GM12878 (cell line): ENCODE data around the gene CRYBB2. TPM values are rescaled to one million over a fixed set of nuclear protein-coding genes. Genes with fewer than 3 reads are reported as not detected.

Experiments
- ATAC-seq: fragments of 200-7000 bp; cut with Tn5 transposase; 3 replicates; pipeline ENCODE4 v1.9.1; 2020; ENCODE audit warnings: mild to moderate bottlenecking, moderate library complexity
- BruUV-seq: library from RNA; stranded (reverse); fragments of 400-500 nt; replicated peaks from 2 replicates; lab custom pipeline; 2021; lab: Mats Ljungman, UMichigan
- CTCF ChIA-PET: fragments of 300-600 bp; sonication (Branson Sonifier 250); formaldehyde crosslinking; extraction: SDS; loops from one replicate; lab custom pipeline; 2021; ENCODE audit warnings: inconsistent platforms; lab: Yijun Ruan, JAX
- POLR2A ChIA-PET: fragments of 350-600 bp; formaldehyde crosslinking; extraction: SDS; loops from one replicate; lab custom pipeline; 2021; ENCODE audit warnings: inconsistent platforms; lab: Charles Lee
- RAD21 ChIA-PET: fragments of 300-600 bp; sonication (Branson Sonifier 250); formaldehyde crosslinking; loops from one replicate; lab custom pipeline; 2023; ENCODE audit warnings: antibody characterized with exemption; ENCODE audit not compliant: unreplicated experiment; lab: Charles Lee
- SMC1A ChIA-PET: fragments of 300-600 bp; sonication (Branson Sonifier 250); formaldehyde crosslinking; loops from one replicate; lab custom pipeline; 2023; ENCODE audit not compliant: unreplicated experiment, uncharacterized antibody; lab: Charles Lee
- DNase-seq: peaks from one replicate; pipeline ENCODE4 v3.0.0-alpha.2; 2011; ENCODE audit warnings: low read depth, low spot score
- FAIRE-seq: peaks from 3 replicates; lab custom pipeline; 2011; peaks lifted over from hg19 to GRCh38; lab: Jason Lieb, UNC
- H2AFZ ChIP-seq: 2 replicates; pipeline ENCODE4 v1.6.0; 2011; ENCODE audit warnings: low read depth, low read length, control low read depth; ENCODE audit not compliant: control insufficient read depth
- H3K27ac ChIP-seq: 2 replicates; pipeline ENCODE4 v1.5.1; 2011; ENCODE audit warnings: control low read depth; ENCODE audit not compliant: control insufficient read depth, insufficient read depth
- H3K27me3 ChIP-seq, 2 experiments: replicated peaks in 1 of 2; 2 replicates each; pipeline versions ENCODE4 v1.6.0 to v1.6.1; 2011; ENCODE audit warnings: low read length in 1 of 2; ENCODE audit not compliant: control insufficient read depth in 2 of 2, insufficient read depth in 2 of 2
- H3K36me3 ChIP-seq, 2 experiments: 2 replicates each; pipeline ENCODE4 v1.5.1; 2011; ENCODE audit warnings: low read length in 1 of 2; ENCODE audit not compliant: control insufficient read depth in 2 of 2, insufficient read depth in 2 of 2
- H3K4me1 ChIP-seq: 2 replicates; pipeline ENCODE4 v1.6.1; 2011; ENCODE audit warnings: mild to moderate bottlenecking, low read length, moderate library complexity, mixed read lengths; ENCODE audit not compliant: control insufficient read depth, insufficient read depth
- H3K4me2 ChIP-seq: 2 replicates; pipeline ENCODE4 v1.6.0; 2011; ENCODE audit warnings: control low read depth; ENCODE audit not compliant: control insufficient read depth, insufficient read depth
- H3K4me3 ChIP-seq: fragments of 200-600 bp; sonication (generic); 2 replicates; pipeline ENCODE4 v1.5.1; 2016
- H3K79me2 ChIP-seq: 2 replicates; pipeline ENCODE4 v1.6.0; 2011; ENCODE audit warnings: low read length; ENCODE audit not compliant: control insufficient read depth, insufficient read depth
- H3K9ac ChIP-seq: 2 replicates; pipeline ENCODE4 v1.8.0; 2011; ENCODE audit warnings: low read length, control low read depth, mixed read lengths; ENCODE audit not compliant: control insufficient read depth, insufficient read depth
- H3K9me3 ChIP-seq: replicated peaks from 3 replicates; pipeline ENCODE4 v1.5.1; 2011; ENCODE audit warnings: mild to moderate bottlenecking, low read length; ENCODE audit not compliant: control insufficient read depth, insufficient read depth
- H4K20me1 ChIP-seq: 2 replicates; pipeline ENCODE4 v1.6.0; 2011; ENCODE audit not compliant: control insufficient read depth, insufficient read depth
- BMI1 ChIP-seq: fragments of 450-650 bp; IDR thresholded peaks from 2 replicates; pipeline ENCODE4 v1.6.1; 2016; ENCODE audit warnings: mild to moderate bottlenecking, moderate library complexity, borderline replicate concordance
- CEBPB ChIP-seq, 2 experiments: fragments of 150-350 bp in 1 of 2; IDR thresholded peaks; 2 replicates each; pipeline ENCODE4 v1.6.1; 2012 to 2014; ENCODE audit warnings: low read depth in 2 of 2, low read length in 2 of 2, borderline replicate concordance in 1 of 2, inconsistent platforms in 1 of 2
- FOS ChIP-seq: IDR thresholded peaks from 3 replicates; pipeline ENCODE4 v1.6.1; 2011; ENCODE audit warnings: borderline replicate concordance; ENCODE audit not compliant: insufficient read length; ENCODE audit errors: extremely low read depth
- FOXK2 ChIP-seq: fragments of 450-650 bp; IDR thresholded peaks from 2 replicates; pipeline ENCODE4 v1.6.1; 2017; ENCODE audit warnings: mild to moderate bottlenecking, moderate library complexity
- GATAD2B ChIP-seq: fragments of 450-650 bp; conservative IDR thresholded peaks from 2 replicates; pipeline ENCODE4 v1.6.1; 2017; ENCODE audit warnings: low read depth, mild to moderate bottlenecking, moderate library complexity
- IRF3 ChIP-seq: fragments of 450-650 bp; IDR thresholded peaks from 2 replicates; pipeline ENCODE4 v1.6.1; 2014; ENCODE audit warnings: mild to moderate bottlenecking
- LARP7 ChIP-seq: fragments of 450-650 bp; IDR thresholded peaks from 2 replicates; pipeline ENCODE4 v1.6.1; 2017; ENCODE audit warnings: mild to moderate bottlenecking
- MEF2B ChIP-seq: fragments of 450-650 bp; IDR thresholded peaks from 2 replicates; pipeline ENCODE4 v1.6.1; 2018; ENCODE audit warnings: mild to moderate bottlenecking, moderate library complexity; ENCODE audit not compliant: partially characterized antibody, poor library complexity, severe bottlenecking
- NFYB ChIP-seq: IDR thresholded peaks from 2 replicates; pipeline ENCODE4 v1.6.1; 2011; ENCODE audit warnings: low read depth, mild to moderate bottlenecking, low read length, improper control_type of control experiment, moderate library complexity; ENCODE audit not compliant: insufficient read depth
- NR2C1 ChIP-seq: fragments of 450-650 bp; IDR thresholded peaks from 2 replicates; pipeline ENCODE4 v1.6.1; 2017; ENCODE audit warnings: antibody characterized with exemption, mild to moderate bottlenecking, moderate library complexity
- PML ChIP-seq: IDR thresholded peaks from 2 replicates; pipeline ENCODE4 v1.6.1; 2012; ENCODE audit warnings: low read length, inconsistent platforms
- POLR2A ChIP-seq: IDR thresholded peaks from 2 replicates; pipeline ENCODE4 v1.6.1; 2011; ENCODE audit warnings: low read depth, mild to moderate bottlenecking, low read length
- POU2F2 ChIP-seq: IDR thresholded peaks from 3 replicates; pipeline ENCODE4 v1.6.1; 2011; ENCODE audit warnings: low read depth, mild to moderate bottlenecking, low read length, borderline replicate concordance
- RCOR1 ChIP-seq: conservative IDR thresholded peaks from 2 replicates; pipeline ENCODE4 v1.6.1; 2012; ENCODE audit warnings: low read depth, low read length, improper control_type of control experiment
- SKIL ChIP-seq: fragments of 450-650 bp; IDR thresholded peaks from 2 replicates; pipeline ENCODE4 v1.6.1; 2017; ENCODE audit warnings: mild to moderate bottlenecking, low read depth, inconsistent platforms; ENCODE audit not compliant: poor library complexity, severe bottlenecking
- SMAD5 ChIP-seq: IDR thresholded peaks from 2 replicates; pipeline ENCODE4 v1.6.1; 2016; ENCODE audit warnings: antibody characterized with exemption, low read depth
- SP1 ChIP-seq: IDR thresholded peaks from one replicate; pipeline ENCODE4 v1.6.1; 2011; ENCODE audit warnings: low read depth, low read length
- STAT1 ChIP-seq: fragments of 450-650 bp; conservative IDR thresholded peaks from 2 replicates; pipeline ENCODE4 v1.6.1; 2014; ENCODE audit warnings: antibody characterized with exemption, mild to moderate bottlenecking
- ZZZ3 ChIP-seq: IDR thresholded peaks from 2 replicates; pipeline ENCODE4 v1.6.1; 2011; ENCODE audit warnings: low read depth; ENCODE audit not compliant: control insufficient read depth, insufficient read length
- WGBS: methylation state at CpG from one replicate; pipeline ENCODE4 v1.1.6; 2016; ENCODE audit warnings: low lambda C conversion rate; ENCODE audit not compliant: insufficient replicate concordance, insufficient coverage; ENCODE audit errors: missing lambda C conversion rate; 5-methylcytosine and 5-hydroxymethylcytosine counted together
- in situ Hi-C: fragments of 300-500 bp; cut with MboI; formaldehyde crosslinking; loops from 9 replicates; pipeline ENCODE4 v1.14.3; 2018; ENCODE audit warnings: mixed read lengths
- intact Hi-C: fragments of 100-400 bp; cut with micrococcal nuclease; formaldehyde crosslinking; loops from one replicate; pipeline ENCODE4 v1.14.2; 2022; ENCODE audit not compliant: unreplicated experiment
- polyA plus RNA-seq, 11 experiments: library from polyadenylated mRNA; depleted of rRNA in 4 of 11; unstranded in 6 of 11; stranded (reverse) in 5 of 11; fragments of >200 nt; fragmentation: Nextera tagmentation in 4 of 11; fragmentation: Illumina TruSeq in 1 of 11; extraction: Ambion mirVana in 4 of 11; extraction: Trizol in 1 of 11; gene quantifications; 1 replicate in 1 of 11; 2 replicates in 10 of 11; pipeline versions ENCODE4 v1.2.1 to v1.2.3, GENCODE V29; 2011 to 2016; ENCODE audit warnings: inconsistent platforms in 2 of 11, missing spikeins in 2 of 11, low read depth in 1 of 11
- total RNA-seq, 4 experiments: library from RNA; depleted of rRNA in 3 of 4; stranded (reverse); fragments of >200 nt in 3 of 4; fragmentation: Illumina TruSeq in 1 of 4; extraction: Trizol in 1 of 4; gene quantifications; 2 replicates each; pipeline versions ENCODE4 v1.2.1 to v1.2.3, GENCODE V29; 2013 to 2021
- TF ChIP-seq, protein P1 (sequence below): IDR thresholded peaks from 2 replicates; pipeline ENCODE4 v1.6.1; 2011; ENCODE audit warnings: low read depth, mild to moderate bottlenecking, low read length, moderate library complexity, borderline replicate concordance; ENCODE audit errors: extremely low read depth

The CRYBB2 gene
- total and polyA plus RNA-seq, 10 of the 15 experiments (the other 5 are each of a cell fraction or from before 2014, with no cell fraction given) = not detected

DNA sequence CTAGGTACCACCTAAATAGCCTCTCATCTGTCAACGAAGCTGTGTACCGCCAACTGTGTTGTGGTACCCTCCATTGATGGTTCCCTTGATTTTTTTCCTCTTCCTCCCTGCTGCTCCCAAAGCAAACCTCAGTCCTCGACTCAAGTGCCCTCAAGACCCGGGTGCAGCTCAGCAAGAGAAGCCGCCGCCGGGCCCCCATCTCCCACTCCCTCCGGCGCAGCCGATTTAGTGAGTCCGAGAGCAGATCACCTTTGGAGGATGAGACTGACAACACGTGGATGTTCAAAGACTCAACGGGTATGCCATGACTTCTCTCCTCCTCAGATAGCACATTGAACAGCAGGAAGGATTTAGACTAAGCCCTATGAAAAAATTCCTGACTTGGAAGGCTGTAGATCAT lies 42.2 kb upstream of the CRYBB2 start (continued):
- TF ChIP-seq MEF2B (no peak), SMAD5 (no peak)

DNA sequence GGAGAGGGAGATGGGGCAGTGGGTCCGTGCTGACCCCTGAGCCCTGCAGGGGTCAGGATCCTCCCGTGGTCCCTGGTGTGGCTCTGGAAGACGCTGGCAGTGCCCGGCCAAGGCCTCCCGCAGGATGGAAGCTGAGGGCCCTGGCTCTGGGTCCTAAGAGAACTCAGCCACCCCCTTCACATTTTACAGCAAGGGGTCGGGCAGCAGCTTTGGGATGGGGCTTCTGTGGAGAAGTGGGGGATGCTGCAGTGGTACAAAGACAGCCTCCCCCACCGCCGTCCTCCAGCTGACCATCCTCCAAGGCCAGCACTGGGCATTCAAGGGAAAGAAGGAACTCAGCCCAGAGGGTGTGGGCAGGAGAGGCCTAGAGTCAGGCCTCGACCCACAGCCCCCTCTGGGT lies 41.5 kb upstream of the CRYBB2 start:
- intact Hi-C loops = no loop called here
- H3K9ac ChIP-seq = no peak overlapping the region
- BruUV-seq = no TSS peak
- no peaks in the 10 kb centered on the region; the same call in 2 of the 3 replicates for H3K9me3 ChIP-seq
- no peaks in the 10 kb centered on the region for H4K20me1 ChIP-seq
- 29% methylated on average over 9 of the region's 9 CpGs for WGBS
- TF ChIP-seq FOXK2 (no peak), CEBPB (IDR thresholded peaks at IDR 0.05; ENCODE audit: borderline replicate concordance in 1 of 2, low read depth in 2 of 2, low read length in 2 of 2) (no peak), IRF3 (no peak), SP1 (no peak), FOS (no peak), SKIL (no peak), GATAD2B (no peak), PML (no peak), ZZZ3 (no peak), NR2C1 (no peak), LARP7 (no peak), STAT1 (no peak), BMI1 (no peak), POLR2A (no peak), POU2F2 (no peak), RCOR1 (no peak), NFYB (no peak)
- TF ChIP-seq, protein P1, sequence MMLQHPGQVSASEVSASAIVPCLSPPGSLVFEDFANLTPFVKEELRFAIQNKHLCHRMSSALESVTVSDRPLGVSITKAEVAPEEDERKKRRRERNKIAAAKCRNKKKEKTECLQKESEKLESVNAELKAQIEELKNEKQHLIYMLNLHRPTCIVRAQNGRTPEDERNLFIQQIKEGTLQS = no peak
- no peaks in the 10 kb centered on the region for H3K4me1 ChIP-seq
- no peaks in the 10 kb centered on the region for H3K79me2 ChIP-seq
- H3K27me3 ChIP-seq = no peaks in the 10 kb centered on the region; a peak in 1 of 4 replicates
- FAIRE-seq (no peak), DNase-seq (no peak), ATAC-seq (no peak)
- in situ Hi-C loops = no loop called here
- RAD21 ChIA-PET = no interaction called here
- no peak overlapping the region for H3K4me3 ChIP-seq
- CTCF ChIA-PET = no interaction called here
- no peak overlapping the region for H3K4me2 ChIP-seq
- H3K36me3 ChIP-seq = no peaks in the 10 kb centered on the region
- SMC1A ChIA-PET = no interaction called here
- no peak overlapping the region for H3K27ac ChIP-seq
- H2AFZ ChIP-seq = no peak overlapping the region
- POLR2A ChIA-PET = no interaction called here
